ENCODE measurements around the gene ARHGEF12. TPM values are rescaled to one million over a fixed set of nuclear protein-coding genes. Genes with fewer than 3 reads are reported as not detected.
A peak's percentile ranks its signal among the peaks of the same experiment; 100 is the strongest.

The ARHGEF12 gene
- total RNA-seq, 4 donors from 2014 or later, result 99.7 to 135 (median 112) TPM

GRCh38 chr11:120399307-120399706 lies 63.1 kb downstream of the ARHGEF12 start:
- H3K9me3 ChIP-seq, result no peaks in the 10 kb centered on the region
- H3K4me3 ChIP-seq, result no peak overlapping the region
- no peak overlapping the region for H3K27ac ChIP-seq
- no peak for ATAC-seq
- no peak for TF ChIP-seq EP300 (IDR thresholded peaks at IDR 0.05)
- TF ChIP-seq POLR2A (IDR thresholded peaks at IDR 0.05), result no peak
- TF ChIP-seq, protein P1, sequence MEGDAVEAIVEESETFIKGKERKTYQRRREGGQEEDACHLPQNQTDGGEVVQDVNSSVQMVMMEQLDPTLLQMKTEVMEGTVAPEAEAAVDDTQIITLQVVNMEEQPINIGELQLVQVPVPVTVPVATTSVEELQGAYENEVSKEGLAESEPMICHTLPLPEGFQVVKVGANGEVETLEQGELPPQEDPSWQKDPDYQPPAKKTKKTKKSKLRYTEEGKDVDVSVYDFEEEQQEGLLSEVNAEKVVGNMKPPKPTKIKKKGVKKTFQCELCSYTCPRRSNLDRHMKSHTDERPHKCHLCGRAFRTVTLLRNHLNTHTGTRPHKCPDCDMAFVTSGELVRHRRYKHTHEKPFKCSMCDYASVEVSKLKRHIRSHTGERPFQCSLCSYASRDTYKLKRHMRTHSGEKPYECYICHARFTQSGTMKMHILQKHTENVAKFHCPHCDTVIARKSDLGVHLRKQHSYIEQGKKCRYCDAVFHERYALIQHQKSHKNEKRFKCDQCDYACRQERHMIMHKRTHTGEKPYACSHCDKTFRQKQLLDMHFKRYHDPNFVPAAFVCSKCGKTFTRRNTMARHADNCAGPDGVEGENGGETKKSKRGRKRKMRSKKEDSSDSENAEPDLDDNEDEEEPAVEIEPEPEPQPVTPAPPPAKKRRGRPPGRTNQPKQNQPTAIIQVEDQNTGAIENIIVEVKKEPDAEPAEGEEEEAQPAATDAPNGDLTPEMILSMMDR (IDR thresholded peaks at IDR 0.05), result no peak
- TF ChIP-seq POLR2AphosphoS5 (IDR thresholded peaks at IDR 0.05), result no peak
- H3K4me1 ChIP-seq, result peaks cover 7 to 43% (median 9%) of the 10 kb centered on the region in 3 donors
- no peaks in the 10 kb centered on the region for H3K36me3 ChIP-seq
- 17 to 38% methylated on average over 2 of the region's 2 CpGs for WGBS, 2 donors (ENCODE audit: low coverage in 1 of 2)
- no peaks in the 10 kb centered on the region for H3K27me3 ChIP-seq

DNA sequence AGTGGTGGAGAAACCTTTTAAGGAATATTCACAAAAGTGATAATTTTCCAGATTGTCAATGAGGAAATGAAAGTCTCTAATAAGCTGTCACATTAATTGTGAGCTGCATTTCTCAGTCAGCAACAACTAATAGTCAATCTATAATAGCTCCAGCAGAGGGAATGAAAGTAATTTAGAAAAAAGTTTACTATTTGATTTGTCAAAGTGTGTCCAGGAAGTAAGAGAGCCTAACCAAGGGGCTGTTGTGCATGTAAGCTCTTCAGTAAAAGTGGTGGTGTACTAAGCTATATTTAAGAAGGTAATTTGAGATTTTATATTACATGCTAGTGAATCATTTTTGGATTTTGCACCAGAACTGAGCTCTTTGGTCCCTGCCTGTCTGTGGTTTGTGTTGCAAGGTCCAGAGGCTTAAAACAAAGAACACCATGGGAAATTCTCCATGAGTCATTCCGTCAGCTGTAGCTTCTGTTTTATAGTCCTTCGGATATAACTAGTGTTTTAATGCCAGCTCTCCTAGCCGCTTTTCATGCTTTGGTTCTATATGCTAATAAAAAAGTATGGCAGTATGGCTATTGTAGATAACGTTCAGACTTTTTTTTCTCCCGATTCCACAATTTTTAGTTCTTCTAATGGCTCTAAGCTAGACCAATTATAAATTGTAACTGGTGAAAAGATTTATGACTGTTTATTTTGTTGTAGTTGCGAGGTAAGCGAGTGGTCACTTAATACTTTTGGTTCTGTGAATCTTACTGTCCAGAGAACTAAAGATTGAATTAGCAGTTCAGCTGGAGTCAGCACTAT lies 64.6 kb downstream of the ARHGEF12 start:
- peak overlapping the region in 1 of 4 donors; percentile 35 for H3K27ac ChIP-seq

DNA sequence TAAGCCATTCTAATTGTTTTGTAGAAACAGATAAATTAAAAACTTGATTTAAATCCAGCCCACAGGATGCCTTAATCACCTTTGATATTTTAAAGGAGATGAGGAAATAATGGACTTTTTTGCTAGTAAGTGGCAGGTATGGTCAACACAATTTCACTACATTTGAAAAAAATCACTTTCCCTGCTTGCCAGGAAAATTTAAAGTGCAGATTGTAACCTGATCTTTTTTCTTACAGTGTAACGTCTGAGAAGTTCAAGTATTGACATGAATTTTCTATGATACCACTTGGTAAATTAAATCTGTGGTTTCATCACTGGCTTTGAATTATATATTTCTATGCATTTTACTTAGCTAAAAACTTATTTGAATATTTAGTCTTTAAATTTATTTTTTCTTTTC lies 65.3 kb downstream of the ARHGEF12 start:
- ATAC-seq, result no peak
- no peaks in the 10 kb centered on the region for H3K27me3 ChIP-seq
- peaks cover 7 to 44% (median 9%) of the 10 kb centered on the region in 3 donors for H3K4me1 ChIP-seq
- H3K27ac ChIP-seq, result no peak overlapping the region
- WGBS, 2 donors (ENCODE audit: low coverage in 1 of 2), result 57 to 63% methylated on average over 1 of the region's 1 CpG
- H3K9me3 ChIP-seq, result no peaks in the 10 kb centered on the region
- H3K36me3 ChIP-seq, result no peaks in the 10 kb centered on the region
- TF ChIP-seq POLR2AphosphoS5 (IDR thresholded peaks at IDR 0.05) (no peak), EP300 (IDR thresholded peaks at IDR 0.05) (no peak), POLR2A (IDR thresholded peaks at IDR 0.05) (no peak)
- TF ChIP-seq, protein P1 (IDR thresholded peaks at IDR 0.05), result no peak
- no peak overlapping the region for H3K4me3 ChIP-seq

More for the DNA sequence above, 64.6 kb downstream of the ARHGEF12 start:
- no peak overlapping the region for H3K4me3 ChIP-seq
- H3K27me3 ChIP-seq, result no peaks in the 10 kb centered on the region
- H3K9me3 ChIP-seq, result no peaks in the 10 kb centered on the region
- peak; percentile 66 for ATAC-seq
- peaks cover 7 to 44% (median 9%) of the 10 kb centered on the region in 3 donors for H3K4me1 ChIP-seq
- no peaks in the 10 kb centered on the region for H3K36me3 ChIP-seq
- no peak for TF ChIP-seq POLR2AphosphoS5 (IDR thresholded peaks at IDR 0.05)
- TF ChIP-seq EP300 (IDR thresholded peaks at IDR 0.05), result no peak
- TF ChIP-seq, protein P1 (IDR thresholded peaks at IDR 0.05), result no peak
- TF ChIP-seq POLR2A (IDR thresholded peaks at IDR 0.05), result no peak
- 20 to 56% methylated on average over 7 of the region's 7 CpGs for WGBS, 2 donors (ENCODE audit: low coverage in 1 of 2)

DNA sequence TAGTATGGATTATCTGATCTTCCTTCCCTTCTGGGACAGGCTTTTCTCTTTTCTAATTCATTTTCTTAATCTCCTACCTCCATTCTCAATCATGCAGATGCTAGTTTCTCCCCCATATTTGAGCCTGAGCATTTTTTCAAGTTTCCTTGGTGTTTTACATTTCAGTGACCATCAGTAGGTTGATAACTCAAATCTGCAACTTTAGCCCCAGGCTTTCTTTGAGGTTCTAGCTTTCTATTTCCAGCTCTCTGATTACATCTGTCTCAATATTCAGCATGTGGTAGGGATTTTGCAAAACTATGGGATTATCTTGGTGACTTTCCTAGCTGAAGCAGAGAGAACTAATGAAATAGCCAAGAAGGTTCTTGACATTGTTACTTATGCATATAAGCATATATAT lies 67.8 kb downstream of the ARHGEF12 start:
- no peaks in the 10 kb centered on the region for H3K36me3 ChIP-seq
- peaks cover 6 to 41% (median 7%) of the 10 kb centered on the region in 3 donors for H3K4me1 ChIP-seq
- ATAC-seq, result no peak

More for the DNA sequence above, 67.8 kb downstream of the ARHGEF12 start:
- Histone ChIP-seq H3K27me3 (no peaks in the 10 kb centered on the region), H3K9me3 (no peaks in the 10 kb centered on the region), H3K27ac (no peak overlapping the region), H3K4me3 (no peak overlapping the region)
- TF ChIP-seq POLR2AphosphoS5 (IDR thresholded peaks at IDR 0.05) (no peak), POLR2A (IDR thresholded peaks at IDR 0.05) (no peak), EP300 (IDR thresholded peaks at IDR 0.05) (no peak)
- TF ChIP-seq, protein P1 (IDR thresholded peaks at IDR 0.05), result no peak
